Glutamatergic neuron (in vitro differentiated cells): ENCODE measurements around the gene SSH3. TPM values are rescaled to one million over a fixed set of nuclear protein-coding genes. Genes with fewer than 3 reads are reported as not detected.
A peak's percentile ranks its signal among the peaks of the same experiment; 100 is the strongest.

ENCODE experiments used
- DNase-seq: peaks from one replicate; pipeline ENCODE4 v3.0.0; 2022
- H3K27ac Mint-ChIP-seq: one replicate; pipeline ENCODE4 v1.8.0; 2020; ENCODE audit warnings: mild to moderate bottlenecking, mixed read lengths, inconsistent platforms; ENCODE audit not compliant: unreplicated experiment
- H3K27me3 Mint-ChIP-seq: one replicate; pipeline ENCODE4 v1.8.0; 2020; ENCODE audit warnings: mild to moderate bottlenecking, moderate library complexity, mixed read lengths, inconsistent platforms; ENCODE audit not compliant: unreplicated experiment
- H3K36me3 Mint-ChIP-seq: one replicate; pipeline ENCODE4 v1.8.0; 2020; ENCODE audit warnings: mild to moderate bottlenecking, mixed read lengths, inconsistent platforms; ENCODE audit not compliant: unreplicated experiment
- H3K4me1 Mint-ChIP-seq: one replicate; pipeline ENCODE4 v1.8.0; 2020; ENCODE audit warnings: mild to moderate bottlenecking, low read depth, mixed read lengths, inconsistent platforms; ENCODE audit not compliant: unreplicated experiment
- H3K4me3 Mint-ChIP-seq: one replicate; pipeline ENCODE4 v1.8.0; 2020; ENCODE audit warnings: mild to moderate bottlenecking, mixed read lengths, inconsistent platforms; ENCODE audit not compliant: unreplicated experiment
- H3K9me3 Mint-ChIP-seq: one replicate; pipeline ENCODE4 v1.8.0; 2020; ENCODE audit warnings: mild to moderate bottlenecking, moderate library complexity, mixed read lengths, inconsistent platforms; ENCODE audit not compliant: unreplicated experiment
- total RNA-seq: library from RNA; stranded (reverse); fragmentation: NEBNext Ultra II Directional; extraction: Animal tissue kit (Norgen Biotek cat#: 25700); gene quantifications from one replicate; pipeline ENCODE4 v1.2.1, GENCODE V29; 2021; ENCODE audit not compliant: unreplicated experiment
- TF ChIP-seq, protein P1 (sequence below): fragments of 200-600 bp; sonication (generic); IDR thresholded peaks from one replicate; pipeline ENCODE4 v1.5.0; 2021; ENCODE audit not compliant: partially characterized antibody, unreplicated experiment

Gene SSH3
- total RNA-seq, 1 donor from 2014 or later = 8.3 TPM

DNA sequence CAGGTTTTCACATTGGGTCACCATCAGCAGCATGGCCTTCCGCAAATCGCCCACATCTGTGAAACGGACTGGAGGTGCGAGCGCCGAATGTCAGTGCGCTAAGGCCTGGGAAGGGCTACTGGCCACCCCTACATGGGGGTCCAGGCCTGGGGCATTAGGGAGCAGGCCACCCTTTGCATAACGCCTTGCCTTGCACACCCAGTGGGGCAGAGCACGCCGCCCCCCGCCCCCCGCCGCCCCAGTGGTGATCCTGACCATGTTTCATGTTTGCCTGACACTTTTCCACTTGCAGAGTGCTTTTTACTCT lies 34.4 kb upstream of the SSH3 start:
- Mint-ChIP-seq H3K4me1 (peaks cover 20% of the 10 kb centered on the region), H3K27ac (no peak overlapping the region), H3K9me3 (peaks cover 6% of the 10 kb centered on the region), H3K36me3 (no peaks in the 10 kb centered on the region), H3K4me3 (no peak overlapping the region), H3K27me3 (peaks cover 12% of the 10 kb centered on the region)
- no peak for DNase-seq
- TF ChIP-seq, protein P1, sequence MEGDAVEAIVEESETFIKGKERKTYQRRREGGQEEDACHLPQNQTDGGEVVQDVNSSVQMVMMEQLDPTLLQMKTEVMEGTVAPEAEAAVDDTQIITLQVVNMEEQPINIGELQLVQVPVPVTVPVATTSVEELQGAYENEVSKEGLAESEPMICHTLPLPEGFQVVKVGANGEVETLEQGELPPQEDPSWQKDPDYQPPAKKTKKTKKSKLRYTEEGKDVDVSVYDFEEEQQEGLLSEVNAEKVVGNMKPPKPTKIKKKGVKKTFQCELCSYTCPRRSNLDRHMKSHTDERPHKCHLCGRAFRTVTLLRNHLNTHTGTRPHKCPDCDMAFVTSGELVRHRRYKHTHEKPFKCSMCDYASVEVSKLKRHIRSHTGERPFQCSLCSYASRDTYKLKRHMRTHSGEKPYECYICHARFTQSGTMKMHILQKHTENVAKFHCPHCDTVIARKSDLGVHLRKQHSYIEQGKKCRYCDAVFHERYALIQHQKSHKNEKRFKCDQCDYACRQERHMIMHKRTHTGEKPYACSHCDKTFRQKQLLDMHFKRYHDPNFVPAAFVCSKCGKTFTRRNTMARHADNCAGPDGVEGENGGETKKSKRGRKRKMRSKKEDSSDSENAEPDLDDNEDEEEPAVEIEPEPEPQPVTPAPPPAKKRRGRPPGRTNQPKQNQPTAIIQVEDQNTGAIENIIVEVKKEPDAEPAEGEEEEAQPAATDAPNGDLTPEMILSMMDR = no peak

DNA sequence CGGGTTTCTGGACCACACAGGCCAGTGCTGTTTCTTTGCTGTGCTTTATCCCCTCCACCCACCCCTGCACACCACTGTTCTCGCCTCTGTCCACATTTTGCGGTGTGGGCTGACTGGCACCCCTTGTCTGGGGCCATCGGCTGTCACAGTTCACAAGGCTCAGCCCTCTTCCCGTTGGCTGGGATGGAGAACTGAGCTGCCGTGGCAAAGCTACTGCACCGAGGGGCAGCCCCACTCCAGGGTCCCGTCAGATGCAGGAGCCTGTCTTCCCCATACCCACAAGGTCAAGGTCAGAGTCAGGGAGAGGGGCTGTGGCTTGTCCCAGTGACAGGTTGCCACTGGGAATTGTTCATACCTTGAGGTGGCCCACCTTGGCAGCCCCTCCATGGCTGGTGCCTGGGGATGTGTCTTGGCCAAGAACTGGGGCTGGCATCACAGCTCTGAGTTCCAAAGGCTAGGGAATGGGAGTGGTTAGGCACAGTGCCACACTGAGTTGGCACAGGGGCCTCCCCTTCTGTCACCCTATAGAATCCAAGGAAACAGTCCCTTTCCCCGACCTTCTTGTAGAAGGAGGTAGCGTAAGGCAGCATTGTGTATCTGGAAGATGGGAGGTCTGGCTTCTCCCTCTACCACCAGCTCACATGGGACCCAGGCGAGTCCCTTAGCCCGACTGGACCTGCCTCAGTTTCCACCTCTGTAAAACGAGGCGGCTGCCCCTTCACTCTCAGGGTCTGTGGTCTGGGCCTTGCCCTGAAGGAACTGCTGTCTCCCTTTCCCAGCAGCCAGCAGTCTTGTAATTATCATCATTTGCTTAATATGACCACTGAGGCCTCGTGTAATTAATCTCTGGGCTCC lies 33.7 kb upstream of the SSH3 start:
- H3K27me3 Mint-ChIP-seq = peaks cover 10% of the 10 kb centered on the region
- H3K27ac Mint-ChIP-seq = no peak overlapping the region
- peaks cover 20% of the 10 kb centered on the region for H3K4me1 Mint-ChIP-seq
- no peaks in the 10 kb centered on the region for H3K36me3 Mint-ChIP-seq
- TF ChIP-seq, protein P1 = no peak
- peak; percentile 5 for DNase-seq
- peak overlapping the region; percentile 80 for H3K4me3 Mint-ChIP-seq
- peaks cover 8% of the 10 kb centered on the region for H3K9me3 Mint-ChIP-seq

DNA sequence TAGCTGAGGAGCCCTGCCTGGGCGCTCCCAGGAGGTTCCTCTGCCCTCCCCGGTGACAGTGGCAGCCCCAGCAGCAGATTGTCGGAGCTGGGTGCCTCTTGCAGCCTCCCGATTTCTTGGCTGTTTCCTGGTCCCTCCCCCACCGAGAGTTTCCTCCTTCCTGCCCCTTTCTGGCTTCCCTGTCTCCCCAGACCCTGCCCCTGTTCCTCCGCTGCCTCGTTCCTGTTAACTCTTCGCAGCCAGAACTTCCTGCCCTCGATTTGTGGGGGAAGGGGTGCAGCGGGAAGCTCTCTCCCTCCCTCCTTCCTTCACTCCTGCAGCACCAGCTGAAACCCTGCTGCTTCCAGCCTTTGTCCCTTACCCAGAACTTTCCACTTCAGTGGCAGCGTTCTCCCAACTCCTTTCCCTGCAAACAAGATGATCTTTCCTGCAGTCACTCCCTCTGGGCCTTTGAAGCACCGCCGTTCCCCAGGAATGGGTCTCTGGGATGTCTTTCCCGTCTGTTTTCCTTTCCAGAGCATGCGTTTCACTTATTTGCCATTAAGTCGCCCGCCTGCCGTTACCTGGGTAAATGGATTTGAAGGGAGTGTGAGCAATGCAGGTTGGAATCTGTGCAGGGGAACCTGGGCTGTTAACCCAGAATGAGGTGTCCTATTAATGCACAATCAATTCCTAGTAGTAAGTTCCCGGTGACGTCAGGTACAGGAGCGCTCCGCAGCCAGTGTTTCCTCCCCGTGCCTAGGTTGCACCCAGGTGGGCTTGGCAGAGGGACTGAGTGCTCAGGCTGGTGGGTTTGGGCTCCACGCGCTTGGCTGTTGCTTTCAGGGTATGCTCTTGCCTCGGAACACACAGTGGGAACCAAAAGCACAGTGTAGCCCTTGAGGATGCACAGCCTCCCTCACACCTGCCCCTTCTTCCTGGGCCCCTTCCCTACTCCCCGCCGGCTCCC lies 32.8 kb upstream of the SSH3 start:
- TF ChIP-seq, protein P1 = no peak
- peak; percentile 18 for DNase-seq
- H3K4me3 Mint-ChIP-seq = peak overlapping the region; percentile 80
- H3K27me3 Mint-ChIP-seq = peaks cover 7% of the 10 kb centered on the region
- peak overlapping the region; percentile 41 for H3K27ac Mint-ChIP-seq
- H3K9me3 Mint-ChIP-seq = peaks cover 7% of the 10 kb centered on the region
- H3K4me1 Mint-ChIP-seq = peaks cover 20% of the 10 kb centered on the region
- H3K36me3 Mint-ChIP-seq = no peaks in the 10 kb centered on the region

DNA sequence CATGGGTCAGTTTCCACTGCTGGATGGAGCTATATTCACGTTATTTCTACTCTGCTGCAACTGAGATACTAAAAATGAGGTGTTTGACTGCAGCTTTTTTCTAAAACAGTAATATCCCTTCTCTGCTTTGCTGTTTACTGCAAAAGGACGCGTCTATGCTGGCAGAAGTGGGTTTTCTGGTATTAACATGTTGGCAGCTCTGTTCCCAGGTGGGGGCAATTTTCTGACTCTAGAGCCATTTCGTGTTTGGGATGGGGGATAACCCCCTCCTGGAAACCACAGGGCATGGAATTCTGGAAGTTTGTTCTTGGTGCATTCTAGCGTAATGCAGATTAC lies 32.2 kb upstream of the SSH3 start:
- H3K27me3 Mint-ChIP-seq = peaks cover 2% of the 10 kb centered on the region
- DNase-seq = no peak
- peaks cover 4% of the 10 kb centered on the region for H3K9me3 Mint-ChIP-seq
- no peaks in the 10 kb centered on the region for H3K36me3 Mint-ChIP-seq
- peaks cover 20% of the 10 kb centered on the region for H3K4me1 Mint-ChIP-seq
- TF ChIP-seq, protein P1 = no peak
- peak overlapping the region; percentile 80 for H3K4me3 Mint-ChIP-seq
- H3K27ac Mint-ChIP-seq = no peak overlapping the region
